ENCODE results near the gene TSC2.

DNA sequence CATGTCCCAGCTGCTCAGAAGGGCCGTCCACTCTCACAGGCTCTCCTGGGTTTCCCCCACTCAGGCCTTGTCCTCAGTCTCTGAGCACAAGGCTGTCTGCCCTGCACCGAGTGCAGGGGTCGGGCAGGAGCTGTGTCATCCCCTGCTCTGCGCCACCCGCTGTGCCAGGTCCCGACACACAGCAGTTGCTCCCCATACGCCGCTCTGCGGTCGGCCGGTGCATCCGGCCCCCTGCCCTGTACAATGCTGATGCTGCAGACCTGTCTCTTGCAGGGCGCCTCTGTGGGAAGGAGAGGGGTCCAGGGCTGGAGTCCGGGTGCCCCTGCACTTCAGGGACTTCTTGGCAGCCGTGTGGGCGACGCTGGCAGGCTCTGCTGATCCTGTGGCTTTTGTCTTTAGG lies 6.1 kb downstream of the TSC2 start:
- no peak for TF ChIP-seq POLR2A (IDR thresholded peaks at IDR 0.05)
- TF ChIP-seq CTCF (IDR thresholded peaks at IDR 0.05) = no peak
